SU-DHL-6 (cell line): Measurements from ENCODE around the gene HSPA12B.

Experiments used
- CTCF ChIP-seq: fragments of 200-600 bp; sonication (generic); IDR thresholded peaks from one replicate; pipeline ENCODE4 v1.5.1; 2017; ENCODE audit warnings: antibody characterized with exemption, mild to moderate bottlenecking, low read length, moderate library complexity; ENCODE audit not compliant: insufficient read depth, poor library complexity, severe bottlenecking
- EZH2phosphoT487 ChIP-seq: fragments of 200-600 bp; sonication (generic), shearing (Covaris generic); conservative IDR thresholded peaks from 2 replicates; pipeline ENCODE4 v1.6.1; 2018; ENCODE audit warnings: mild to moderate bottlenecking, antibody characterized with exemption, low read length, moderate library complexity, mixed read lengths

- TF ChIP-seq CTCF, result no peak
- TF ChIP-seq EZH2phosphoT487, result no peak
Observed at GRCh38 chr20:3757268-3757667, 24.8 kb downstream of the HSPA12B start.
